ENCODE results near the gene B4GALNT3.

Gene B4GALNT3

DNA sequence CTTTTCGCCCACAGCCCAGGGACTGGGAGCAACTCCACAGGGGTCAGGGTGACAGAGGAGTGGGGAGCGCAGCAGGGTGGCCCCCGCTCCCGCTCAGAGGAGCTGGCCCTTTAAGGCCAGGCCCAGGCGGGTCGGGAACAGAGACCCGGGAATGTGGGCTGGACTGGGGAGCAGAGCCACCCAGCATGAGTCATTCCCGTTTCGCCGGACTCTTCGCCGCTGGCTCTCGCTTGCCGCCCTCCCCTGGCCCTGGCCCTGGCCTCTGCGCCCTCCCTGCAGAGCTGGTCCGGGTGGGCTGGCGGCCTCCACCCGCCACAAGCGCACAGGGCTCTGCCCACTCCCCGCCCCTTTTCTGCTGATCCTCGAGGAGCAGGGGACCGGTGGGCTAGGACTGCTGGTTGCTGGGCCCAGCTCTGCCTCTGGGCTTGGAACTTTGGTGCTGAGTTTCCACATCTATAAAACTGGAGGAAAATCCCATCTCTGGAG, 110.7 kb downstream of the B4GALNT3 start:
- Histone ChIP-seq H2AFZ (ENCODE audit: low read depth, low read length) (peak overlapping the region; percentile 39), H3K18ac (ENCODE audit: low read depth in 1 of 2, low read length in 2 of 2) (peak overlapping the region; percentile 86 to 88), H3K27me3 (ENCODE audit: control insufficient read depth in 1 of 2, insufficient read depth in 1 of 2, low read length in 2 of 2) (no peaks in the 10 kb centered on the region), H4K91ac (ENCODE audit: low read length) (peak overlapping the region; percentile 93), H3K14ac (ENCODE audit: low read length in 2 of 2) (no peak overlapping the region), H2AK5ac (ENCODE audit: low read length, severe bottlenecking) (no peak overlapping the region), H3K4ac (ENCODE audit: low read depth in 1 of 2, low read length in 2 of 2) (peak overlapping the region; percentile 55 to 86), H4K8ac (ENCODE audit: low read length) (peak overlapping the region; percentile 95), H3K27ac (ENCODE audit: low read length, poor library complexity, severe bottlenecking) (peak overlapping the region; percentile 63), H2BK5ac (ENCODE audit: low read depth, low read length, poor library complexity, severe bottlenecking) (no peak overlapping the region), H2BK15ac (ENCODE audit: low read depth, poor library complexity, severe bottlenecking) (peak overlapping the region; percentile 83), H3K9ac (ENCODE audit: low read length) (peak overlapping the region; percentile 91), H3K79me1 (replicated peaks; ENCODE audit: low read length, poor library complexity, severe bottlenecking) (peaks cover 2% of the 10 kb centered on the region), H3K23ac (ENCODE audit: low read length in 2 of 2) (no peak overlapping the region), H3K4me2 (ENCODE audit: low read length, poor library complexity, severe bottlenecking) (peak overlapping the region; percentile 91), H2BK12ac (ENCODE audit: low read length in 2 of 2) (peak overlapping the region; percentile 31 to 75), H3K9me3 (ENCODE audit: control insufficient read depth, low read length) (no peaks in the 10 kb centered on the region), H3K36me3 (ENCODE audit: control insufficient read depth in 1 of 2, insufficient read depth in 2 of 2, low read depth in 1 of 2, low read length in 2 of 2) (no peaks in the 10 kb centered on the region), H3K4me3 (ENCODE audit: insufficient read depth in 1 of 2, low read depth in 1 of 2, low read length in 2 of 2) (peak overlapping the region; percentile 57 to 81), H3K4me1 (ENCODE audit: control insufficient read depth, insufficient read depth, low read depth, low read length) (peaks cover 20% of the 10 kb centered on the region), H2BK120ac (ENCODE audit: low read depth, low read length) (peak overlapping the region; percentile 90)
- peak; percentile 92 for DNase-seq
- under 1% methylated on average over 22 of the region's 22 CpGs for WGBS

DNA sequence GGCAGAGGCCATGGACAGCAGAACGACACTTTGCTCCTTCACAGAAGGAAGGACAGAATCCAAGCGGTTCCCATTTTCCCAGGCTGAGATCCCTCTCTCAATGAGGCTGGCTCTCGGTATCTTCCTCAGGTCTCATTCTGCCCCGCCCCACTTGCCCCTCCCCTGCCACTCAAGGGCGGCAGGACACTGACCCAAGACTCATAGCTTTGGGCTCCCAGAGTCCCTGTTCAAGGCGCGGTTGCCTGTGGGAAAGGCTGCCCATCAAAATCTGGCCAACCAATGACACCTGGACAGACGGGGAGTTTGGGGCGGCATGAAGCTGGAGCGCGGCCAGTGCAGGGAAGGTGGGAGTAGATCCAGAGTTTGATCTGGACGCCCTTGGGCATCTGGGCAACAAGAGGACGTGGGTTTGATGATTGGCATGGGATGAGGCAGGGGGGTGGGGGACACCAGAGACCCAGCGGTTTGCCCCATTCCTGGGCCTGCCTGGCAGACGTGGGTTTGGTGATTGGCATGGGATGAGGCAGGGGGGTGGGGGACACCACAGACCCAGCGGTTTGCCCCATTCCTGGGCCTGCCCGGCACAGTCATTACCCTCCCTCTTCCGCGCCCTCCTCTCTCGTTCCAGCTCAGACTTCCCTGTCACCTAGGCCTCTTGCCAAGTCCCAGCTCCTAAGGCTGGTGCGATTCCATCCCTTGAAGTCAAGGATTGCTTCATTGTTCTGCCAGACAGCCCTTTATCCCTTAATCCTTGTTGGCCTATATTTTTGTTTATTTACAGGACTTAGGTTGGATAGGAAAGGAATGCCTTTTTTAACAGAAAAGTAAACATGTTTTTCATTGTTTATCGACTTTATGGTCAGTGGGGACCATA, 111.4 kb downstream of the B4GALNT3 start:
- peak; percentile 85 for DNase-seq

DNA sequence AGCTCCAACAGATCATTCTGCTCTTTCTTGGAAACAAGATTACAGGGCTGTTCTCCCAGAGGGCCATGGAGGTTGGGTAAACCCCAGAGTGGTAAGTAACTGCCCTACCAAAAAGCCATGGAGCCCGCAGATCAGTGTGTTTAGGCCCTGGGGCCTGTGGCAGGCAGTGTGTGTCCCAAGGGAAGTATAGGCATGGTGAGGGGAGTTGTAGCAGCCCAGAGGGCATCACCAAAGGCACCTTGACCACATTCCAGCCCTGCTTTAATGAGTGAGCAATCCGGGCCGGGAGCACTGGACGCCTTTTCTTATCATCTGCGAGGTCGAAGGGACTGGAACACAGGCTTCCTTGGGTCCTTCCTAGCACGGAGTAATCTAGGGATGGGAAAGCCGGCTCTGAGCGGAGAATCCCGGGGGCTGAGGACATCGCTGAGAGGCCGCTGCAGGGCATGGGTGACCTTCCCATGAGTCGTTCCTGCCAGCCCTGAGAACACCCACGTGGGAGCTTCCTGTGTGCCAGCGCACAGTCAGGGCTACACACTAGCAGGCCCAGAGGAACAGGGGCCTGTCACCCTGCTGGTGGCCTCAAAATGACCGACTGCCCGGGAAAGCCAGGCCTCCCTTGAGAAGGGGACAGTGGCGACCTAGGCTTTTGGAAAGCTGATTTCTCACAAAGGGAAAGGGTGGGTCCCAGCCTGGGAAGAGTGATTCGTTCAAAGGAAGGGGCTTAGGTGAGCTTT, 112.2 kb downstream of the B4GALNT3 start:
- Histone ChIP-seq H3K4me3 (ENCODE audit: insufficient read depth in 1 of 2, low read depth in 1 of 2, low read length in 2 of 2) (peak overlapping the region in 1 of 2 experiments; percentile 81), H2AK5ac (ENCODE audit: low read length, severe bottlenecking) (peak overlapping the region; percentile 73), H3K4me2 (ENCODE audit: low read length, poor library complexity, severe bottlenecking) (no peak overlapping the region), H3K9ac (ENCODE audit: low read length) (peak overlapping the region; percentile 91), H3K36me3 (ENCODE audit: control insufficient read depth in 1 of 2, insufficient read depth in 2 of 2, low read depth in 1 of 2, low read length in 2 of 2) (no peaks in the 10 kb centered on the region), H3K4ac (ENCODE audit: low read depth in 1 of 2, low read length in 2 of 2) (peak overlapping the region in 1 of 2 experiments; percentile 87), H3K4me1 (ENCODE audit: control insufficient read depth, insufficient read depth, low read depth, low read length) (peaks cover 22% of the 10 kb centered on the region), H2BK120ac (ENCODE audit: low read depth, low read length) (no peak overlapping the region), H3K18ac (ENCODE audit: low read depth in 1 of 2, low read length in 2 of 2) (peak overlapping the region; percentile 57 to 65), H3K14ac (ENCODE audit: low read length in 2 of 2) (no peak overlapping the region), H3K9me3 (ENCODE audit: control insufficient read depth, low read length) (no peaks in the 10 kb centered on the region), H3K79me1 (replicated peaks; ENCODE audit: low read length, poor library complexity, severe bottlenecking) (peaks cover 2% of the 10 kb centered on the region), H2BK12ac (ENCODE audit: low read length in 2 of 2) (peak overlapping the region in 1 of 2 experiments; percentile 79), H3K27ac (ENCODE audit: low read length, poor library complexity, severe bottlenecking) (no peak overlapping the region), H2BK5ac (ENCODE audit: low read depth, low read length, poor library complexity, severe bottlenecking) (no peak overlapping the region), H2AFZ (ENCODE audit: low read depth, low read length) (no peak overlapping the region), H3K27me3 (ENCODE audit: control insufficient read depth in 1 of 2, insufficient read depth in 1 of 2, low read length in 2 of 2) (no peaks in the 10 kb centered on the region), H2BK15ac (ENCODE audit: low read depth, poor library complexity, severe bottlenecking) (peak overlapping the region; percentile 26), H3K23ac (ENCODE audit: low read length in 2 of 2) (no peak overlapping the region), H4K91ac (ENCODE audit: low read length) (peak overlapping the region; percentile 3), H4K8ac (ENCODE audit: low read length) (peak overlapping the region; percentile 28)
- DNase-seq, result peak; percentile 38
- 79% methylated on average over 19 of the region's 19 CpGs for WGBS

More for the DNA sequence above, 111.4 kb downstream of the B4GALNT3 start:
- Histone ChIP-seq H3K9me3 (ENCODE audit: control insufficient read depth, low read length) (no peaks in the 10 kb centered on the region), H3K14ac (ENCODE audit: low read length in 2 of 2) (no peak overlapping the region), H3K23ac (ENCODE audit: low read length in 2 of 2) (no peak overlapping the region), H2AFZ (ENCODE audit: low read depth, low read length) (no peak overlapping the region), H2BK5ac (ENCODE audit: low read depth, low read length, poor library complexity, severe bottlenecking) (no peak overlapping the region), H2BK12ac (ENCODE audit: low read length in 2 of 2) (peak overlapping the region; percentile 38 to 68), H3K27ac (ENCODE audit: low read length, poor library complexity, severe bottlenecking) (peak overlapping the region; percentile 37), H2BK120ac (ENCODE audit: low read depth, low read length) (peak overlapping the region; percentile 90), H3K4me3 (ENCODE audit: insufficient read depth in 1 of 2, low read depth in 1 of 2, low read length in 2 of 2) (peak overlapping the region; percentile 57 to 81), H3K4ac (ENCODE audit: low read depth in 1 of 2, low read length in 2 of 2) (peak overlapping the region; percentile 55 to 86), H3K4me2 (ENCODE audit: low read length, poor library complexity, severe bottlenecking) (peak overlapping the region; percentile 91), H4K91ac (ENCODE audit: low read length) (peak overlapping the region; percentile 93), H2BK15ac (ENCODE audit: low read depth, poor library complexity, severe bottlenecking) (peak overlapping the region; percentile 21), H3K27me3 (ENCODE audit: control insufficient read depth in 1 of 2, insufficient read depth in 1 of 2, low read length in 2 of 2) (no peaks in the 10 kb centered on the region), H4K8ac (ENCODE audit: low read length) (peak overlapping the region; percentile 9), H3K9ac (ENCODE audit: low read length) (peak overlapping the region; percentile 91), H3K4me1 (ENCODE audit: control insufficient read depth, insufficient read depth, low read depth, low read length) (peaks cover 19% of the 10 kb centered on the region), H2AK5ac (ENCODE audit: low read length, severe bottlenecking) (peak overlapping the region; percentile 34), H3K79me1 (replicated peaks; ENCODE audit: low read length, poor library complexity, severe bottlenecking) (peaks cover 2% of the 10 kb centered on the region), H3K36me3 (ENCODE audit: control insufficient read depth in 1 of 2, insufficient read depth in 2 of 2, low read depth in 1 of 2, low read length in 2 of 2) (no peaks in the 10 kb centered on the region), H3K18ac (ENCODE audit: low read depth in 1 of 2, low read length in 2 of 2) (peak overlapping the region; percentile 86 to 88)
- WGBS, result 46% methylated on average over 21 of the region's 22 CpGs

DNA sequence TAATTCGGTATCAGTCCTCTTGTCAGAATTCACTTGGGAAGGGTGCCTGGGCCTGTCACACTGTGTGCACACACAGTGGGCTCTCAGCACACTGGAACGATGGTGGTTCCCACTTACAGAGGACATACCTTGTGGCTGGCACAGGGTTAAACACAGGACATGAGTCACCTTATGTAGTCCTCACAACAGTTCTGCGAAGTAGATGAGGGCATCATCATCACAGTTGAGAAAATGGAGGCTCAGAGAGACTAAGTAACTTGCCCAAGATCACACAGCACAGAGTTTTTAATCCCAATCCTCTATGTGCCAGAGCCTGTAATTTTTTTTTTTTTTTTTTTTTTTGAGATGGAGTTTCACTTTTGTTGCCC, 112.8 kb downstream of the B4GALNT3 start:
- no peak overlapping the region for H3K4me2 ChIP-seq (ENCODE audit: low read length, poor library complexity, severe bottlenecking)

More for the DNA sequence above, 112.8 kb downstream of the B4GALNT3 start:
- Histone ChIP-seq H3K27ac (ENCODE audit: low read length, poor library complexity, severe bottlenecking) (no peak overlapping the region), H3K18ac (ENCODE audit: low read depth in 1 of 2, low read length in 2 of 2) (peak overlapping the region; percentile 23 to 65), H4K91ac (ENCODE audit: low read length) (no peak overlapping the region), H2BK5ac (ENCODE audit: low read depth, low read length, poor library complexity, severe bottlenecking) (no peak overlapping the region), H3K79me1 (replicated peaks; ENCODE audit: low read length, poor library complexity, severe bottlenecking) (peaks cover 2% of the 10 kb centered on the region), H3K4ac (ENCODE audit: low read depth in 1 of 2, low read length in 2 of 2) (no peak overlapping the region), H4K8ac (ENCODE audit: low read length) (no peak overlapping the region), H2BK15ac (ENCODE audit: low read depth, poor library complexity, severe bottlenecking) (no peak overlapping the region), H3K14ac (ENCODE audit: low read length in 2 of 2) (no peak overlapping the region), H3K36me3 (ENCODE audit: control insufficient read depth in 1 of 2, insufficient read depth in 2 of 2, low read depth in 1 of 2, low read length in 2 of 2) (no peaks in the 10 kb centered on the region), H3K4me1 (ENCODE audit: control insufficient read depth, insufficient read depth, low read depth, low read length) (peaks cover 22% of the 10 kb centered on the region), H3K23ac (ENCODE audit: low read length in 2 of 2) (no peak overlapping the region), H2AFZ (ENCODE audit: low read depth, low read length) (no peak overlapping the region), H3K9me3 (ENCODE audit: control insufficient read depth, low read length) (no peaks in the 10 kb centered on the region), H2AK5ac (ENCODE audit: low read length, severe bottlenecking) (peak overlapping the region; percentile 73), H3K4me3 (ENCODE audit: insufficient read depth in 1 of 2, low read depth in 1 of 2, low read length in 2 of 2) (no peak overlapping the region), H2BK120ac (ENCODE audit: low read depth, low read length) (no peak overlapping the region), H2BK12ac (ENCODE audit: low read length in 2 of 2) (peak overlapping the region in 1 of 2 experiments; percentile 79), H3K9ac (ENCODE audit: low read length) (peak overlapping the region; percentile 91), H3K27me3 (ENCODE audit: control insufficient read depth in 1 of 2, insufficient read depth in 1 of 2, low read length in 2 of 2) (no peaks in the 10 kb centered on the region)
- DNase-seq, result peak; percentile 46
- WGBS, result 79% methylated on average over 3 of the region's 3 CpGs

Measured in mesenchymal stem cell (in vitro differentiated cells and primary cell).